Sigmoid colon (tissue), 4 donors: ENCODE measurements around the gene MYORG.

Source experiments
- CTCF ChIP-seq, 4 experiments: fragments of 450-650 bp in 3 of 4; fragments of 200-600 bp in 1 of 4; IDR thresholded peaks; one replicate each; pipeline ENCODE4 v1.5.1; 2016 to 2019; ENCODE audit warnings: antibody characterized with exemption in 4 of 4, mild to moderate bottlenecking in 3 of 4, moderate library complexity in 2 of 4
- EP300 ChIP-seq, 4 donors: sonication (generic); formaldehyde crosslinking; IDR thresholded peaks; one replicate each; pipeline ENCODE4 v1.6.1; 2017; ENCODE audit warnings: antibody characterized with exemption in 4 of 4
- POLR2A ChIP-seq, 2 donors: fragments of 450-650 bp; IDR thresholded peaks; one replicate each; pipeline ENCODE4 v1.6.1; 2016; ENCODE audit warnings: antibody characterized with exemption in 2 of 2, mild to moderate bottlenecking in 2 of 2, moderate library complexity in 2 of 2
- POLR2AphosphoS5 ChIP-seq, 4 donors: sonication (generic); formaldehyde crosslinking; IDR thresholded peaks; one replicate each; pipeline ENCODE4 v1.6.1; 2017; ENCODE audit warnings: antibody characterized with exemption in 4 of 4

- TF ChIP-seq CTCF (IDR thresholded peaks at IDR 0.05) (no peak), POLR2A (IDR thresholded peaks at IDR 0.05) (no peak), POLR2AphosphoS5 (IDR thresholded peaks at IDR 0.05) (no peak), EP300 (IDR thresholded peaks at IDR 0.05) (no peak)
These were observed 19.8 kb upstream of the MYORG start for GRCh38 chr9:34396276-34397214.
